ENCODE measurements around the gene C20orf141. TPM values are rescaled to one million over a fixed set of nuclear protein-coding genes. Genes with fewer than 3 reads are reported as not detected.
"Not testable (repeated sequence)": the region's sequence is repeated elsewhere in the genome, so short reads cannot be mapped to it uniquely, and the experiment has no call there.

C20orf141 gene
- total and polyA plus RNA-seq, 7 donors = 0.15 TPM; not detected in 6

DNA sequence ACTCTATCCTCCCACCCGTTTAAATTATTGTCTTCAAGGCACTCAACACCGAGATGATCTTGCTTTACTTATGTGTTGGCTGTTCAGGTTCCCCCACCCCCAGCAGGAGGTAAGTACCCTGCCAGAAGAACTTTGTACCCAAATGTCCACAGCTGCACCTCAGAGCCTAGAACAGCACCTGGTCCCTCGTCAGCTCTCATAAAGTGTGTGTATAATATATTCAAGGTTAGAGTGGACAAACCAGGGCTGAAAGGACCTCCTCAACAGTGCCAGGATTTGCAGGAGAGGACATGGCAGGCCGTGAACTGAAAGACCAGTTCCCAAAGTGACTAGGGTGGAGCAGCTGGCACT, 8.5 kb upstream of the C20orf141 start:
- no peak for DNase-seq
- H3K9me3 ChIP-seq = no peaks in the 10 kb centered on the region
- no peak overlapping the region for H3K4me3 ChIP-seq
- H3K27ac ChIP-seq = no peak overlapping the region
- WGBS, 2 donors = 10 to 51% methylated on average over 4 of the region's 4 CpGs
- TF ChIP-seq CTCF (IDR thresholded peaks at IDR 0.05) (no peak), POLR2A (IDR thresholded peaks at IDR 0.05) (no peak), EP300 (IDR thresholded peaks at IDR 0.05) (no peak), POLR2AphosphoS5 (IDR thresholded peaks at IDR 0.05) (no peak)
- H3K27me3 ChIP-seq = peaks cover 14 to 87% (median 47%) of the 10 kb centered on the region in 3 donors
- no peaks in the 10 kb centered on the region for H3K36me3 ChIP-seq
- H3K4me1 ChIP-seq = peaks cover 0 to 6% (median 0%) of the 10 kb centered on the region in 4 donors
- intact Hi-C loops (cut with DNase I) = no loop called here

DNA sequence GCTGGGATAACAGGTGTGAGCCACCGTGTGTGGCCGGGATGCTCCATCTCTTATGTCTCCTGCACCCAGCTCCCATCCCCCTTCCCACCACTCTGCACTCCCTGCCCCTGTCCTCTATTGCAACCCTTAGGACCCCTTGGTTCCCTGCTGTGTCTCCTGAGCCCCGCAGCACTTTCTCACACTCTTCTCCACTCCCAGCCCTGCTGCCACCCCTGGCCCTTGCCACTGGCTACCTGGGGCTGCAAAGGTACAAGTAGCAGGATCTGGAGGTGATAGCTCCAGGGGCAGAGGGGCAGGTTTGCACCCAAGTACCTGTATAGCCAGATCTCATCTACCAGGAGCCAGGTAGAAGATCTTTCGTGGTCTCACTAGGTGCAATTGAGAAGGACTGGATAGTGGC, 7.8 kb upstream of the C20orf141 start:
- no peak for DNase-seq
- Histone ChIP-seq H3K4me1 (peaks cover 0 to 6% (median 0%) of the 10 kb centered on the region in 4 donors), H3K9me3 (peaks cover 0 to 4% (median 0%) of the 10 kb centered on the region in 4 donors), H3K27me3 (peaks cover 12 to 85% (median 42%) of the 10 kb centered on the region in 3 donors), H3K4me3 (no peak overlapping the region), H3K27ac (no peak overlapping the region), H3K36me3 (no peaks in the 10 kb centered on the region)
- TF ChIP-seq POLR2A (IDR thresholded peaks at IDR 0.05) = no peak
- TF ChIP-seq POLR2AphosphoS5 (IDR thresholded peaks at IDR 0.05) = no peak
- no peak for TF ChIP-seq EP300 (IDR thresholded peaks at IDR 0.05)
- no peak for TF ChIP-seq CTCF (IDR thresholded peaks at IDR 0.05)
- 89 to 91% methylated on average over 4 of the region's 4 CpGs for WGBS, 2 donors
- intact Hi-C loops (cut with DNase I) = no loop called here

DNA sequence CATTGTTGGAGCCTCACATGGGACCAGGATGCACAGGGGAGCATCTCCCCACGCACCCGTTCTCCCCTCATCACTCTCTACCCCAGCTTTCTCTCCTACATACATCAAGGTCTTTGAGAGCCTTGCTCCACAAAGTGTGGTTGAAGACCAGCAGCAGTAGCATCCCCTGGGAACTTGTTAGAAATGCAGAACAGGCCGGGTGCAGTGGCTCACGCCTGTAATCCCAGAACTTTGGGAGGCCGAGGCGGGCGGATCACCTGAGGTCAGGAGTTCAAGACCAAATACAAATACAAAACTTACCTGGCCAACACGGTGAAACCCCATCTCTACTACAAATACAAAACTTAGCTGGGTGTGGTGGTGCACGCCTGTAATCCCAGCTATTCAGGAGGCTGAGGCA, 6.9 kb upstream of the C20orf141 start:
- 71 to 77% methylated on average over 9 of the region's 9 CpGs for WGBS, 2 donors
- H3K4me3 ChIP-seq; H3K36me3 ChIP-seq; DNase-seq; H3K4me1 ChIP-seq; H3K9me3 ChIP-seq; intact Hi-C loops (cut with DNase I); H3K27ac ChIP-seq: not testable (repeated sequence)
- H3K27me3 ChIP-seq = peaks cover 12 to 83% (median 42%) of the 10 kb centered on the region in 3 donors

DNA sequence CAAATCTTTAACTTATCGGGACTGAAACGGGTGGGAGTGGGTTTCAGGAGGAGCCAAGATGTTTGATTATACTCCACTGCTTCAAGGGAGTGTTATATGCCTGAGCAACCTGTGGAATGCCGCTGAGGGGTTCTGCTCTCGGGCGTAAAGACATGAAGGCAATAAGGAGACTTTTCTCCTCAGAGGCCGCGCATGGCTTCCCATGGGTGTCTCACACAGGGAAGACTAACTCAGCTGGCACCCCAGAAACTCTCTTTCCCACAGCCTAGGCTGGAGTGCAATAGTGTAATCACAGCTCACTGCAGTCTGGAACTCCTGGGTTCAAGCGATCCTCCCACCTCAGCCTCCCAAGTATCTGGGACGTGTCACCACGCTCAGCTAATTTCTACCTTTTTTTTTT, 5.1 kb upstream of the C20orf141 start:
- Histone ChIP-seq H3K4me3 (no peak overlapping the region), H3K27ac (no peak overlapping the region), H3K36me3 (no peaks in the 10 kb centered on the region), H3K27me3 (peaks cover 12 to 65% (median 34%) of the 10 kb centered on the region in 3 donors), H3K9me3 (peaks cover 0 to 9% (median 0%) of the 10 kb centered on the region in 4 donors), H3K4me1 (peaks cover 0 to 8% (median 0%) of the 10 kb centered on the region in 4 donors)
- TF ChIP-seq CTCF (IDR thresholded peaks at IDR 0.05) (no peak), EP300 (IDR thresholded peaks at IDR 0.05) (no peak), POLR2AphosphoS5 (IDR thresholded peaks at IDR 0.05) (no peak), POLR2A (IDR thresholded peaks at IDR 0.05) (no peak)
- intact Hi-C loops (cut with DNase I) = no loop called here
- WGBS, 2 donors = 88 to 96% methylated on average over 10 of the region's 10 CpGs
- DNase-seq = no peak

GRCh38 chr20:2812189-2812588, 2.6 kb upstream of the C20orf141 start:
- 76 to 80% methylated on average over 3 of the region's 3 CpGs for WGBS, 2 donors
- no peak for DNase-seq
- peaks cover 0 to 6% (median 0%) of the 10 kb centered on the region in 4 donors for H3K4me1 ChIP-seq
- no peak overlapping the region for H3K4me3 ChIP-seq
- H3K36me3 ChIP-seq = no peaks in the 10 kb centered on the region
- H3K27me3 ChIP-seq = peaks cover 0 to 40% (median 13%) of the 10 kb centered on the region in 3 donors
- H3K9me3 ChIP-seq = peaks cover 0 to 9% (median 0%) of the 10 kb centered on the region in 4 donors
- no peak overlapping the region for H3K27ac ChIP-seq
- TF ChIP-seq POLR2AphosphoS5 (IDR thresholded peaks at IDR 0.05) (no peak), EP300 (IDR thresholded peaks at IDR 0.05) (no peak), POLR2A (IDR thresholded peaks at IDR 0.05) (no peak), CTCF (IDR thresholded peaks at IDR 0.05) (no peak)
- intact Hi-C loops (cut with DNase I) = no loop called here
